Breast epithelium (tissue), 4 donors: Measurements from ENCODE around the gene PRPSAP2. TPM values are rescaled to one million over a fixed set of nuclear protein-coding genes. Genes with fewer than 3 reads are reported as not detected.

Source experiments
- DNase-seq, 2 donors: peaks; one replicate each; pipeline ENCODE4 v3.0.0-alpha.2; 2019; ENCODE audit warnings: low spot score in 2 of 2
- H3K27ac ChIP-seq, 2 donors: fragments of 200-600 bp; sonication (generic) in 1 of 2; one replicate each; pipeline ENCODE4 v1.5.1; 2016 to 2019; ENCODE audit warnings: mild to moderate bottlenecking in 1 of 2
- H3K27me3 ChIP-seq, 2 donors: fragments of 200-600 bp; sonication (generic) in 1 of 2; one replicate each; pipeline versions ENCODE4 v1.5.1 to v1.6.0; 2017 to 2019; ENCODE audit warnings: control low read depth in 1 of 2, mild to moderate bottlenecking in 1 of 2
- H3K36me3 ChIP-seq: fragments of 200-600 bp; one replicate; pipeline ENCODE4 v1.5.1; 2019
- H3K4me1 ChIP-seq, 2 donors: fragments of 200-600 bp; sonication (generic); one replicate each; pipeline ENCODE4 v1.5.1; 2016 to 2019; ENCODE audit warnings: control low read depth in 1 of 2
- H3K4me3 ChIP-seq, 3 donors: fragments of 200-600 bp; sonication (generic); 1 replicate in 2 of 3; 2 replicates in 1 of 3; pipeline ENCODE4 v1.5.1; 2016 to 2019; ENCODE audit warnings: mild to moderate bottlenecking in 3 of 3, moderate library complexity in 2 of 3
- H3K9me3 ChIP-seq, 2 donors: fragments of 200-600 bp; sonication (generic) in 1 of 2; one replicate each; pipeline ENCODE4 v1.5.1; 2016 to 2019; ENCODE audit warnings: control low read depth in 1 of 2
- POLR2A ChIP-seq: fragments of 450-650 bp; IDR thresholded peaks from one replicate; pipeline ENCODE4 v1.6.1; 2016; ENCODE audit warnings: antibody characterized with exemption, mild to moderate bottlenecking, moderate library complexity
- POLR2AphosphoS5 ChIP-seq, 3 donors: sonication (generic); formaldehyde crosslinking; IDR thresholded peaks; one replicate each; pipeline ENCODE4 v1.6.1; 2017; ENCODE audit warnings: antibody characterized with exemption in 3 of 3
- intact Hi-C: fragments of 100-400 bp; cut with DNase I; formaldehyde crosslinking; loops from one replicate; pipeline ENCODE4 v1.15.1; 2023; ENCODE audit warnings: low total_unique reads
- total RNA-seq, 3 donors: library from RNA; depleted of rRNA; stranded (reverse); fragments of >200 nt; gene quantifications; one replicate each; pipeline ENCODE4 v1.1.0, GENCODE V29; 2016
- TF ChIP-seq, protein P1 (sequence below), 3 donors: fragments of 450-650 bp; IDR thresholded peaks; one replicate each; pipeline ENCODE4 v1.5.1; 2016 to 2017; ENCODE audit warnings: antibody characterized with exemption in 3 of 3, mild to moderate bottlenecking in 3 of 3, moderate library complexity in 3 of 3

The PRPSAP2 gene
- total RNA-seq, 3 donors from 2014 or later = 16.0 to 41.3 (median 23.3) TPM

DNA sequence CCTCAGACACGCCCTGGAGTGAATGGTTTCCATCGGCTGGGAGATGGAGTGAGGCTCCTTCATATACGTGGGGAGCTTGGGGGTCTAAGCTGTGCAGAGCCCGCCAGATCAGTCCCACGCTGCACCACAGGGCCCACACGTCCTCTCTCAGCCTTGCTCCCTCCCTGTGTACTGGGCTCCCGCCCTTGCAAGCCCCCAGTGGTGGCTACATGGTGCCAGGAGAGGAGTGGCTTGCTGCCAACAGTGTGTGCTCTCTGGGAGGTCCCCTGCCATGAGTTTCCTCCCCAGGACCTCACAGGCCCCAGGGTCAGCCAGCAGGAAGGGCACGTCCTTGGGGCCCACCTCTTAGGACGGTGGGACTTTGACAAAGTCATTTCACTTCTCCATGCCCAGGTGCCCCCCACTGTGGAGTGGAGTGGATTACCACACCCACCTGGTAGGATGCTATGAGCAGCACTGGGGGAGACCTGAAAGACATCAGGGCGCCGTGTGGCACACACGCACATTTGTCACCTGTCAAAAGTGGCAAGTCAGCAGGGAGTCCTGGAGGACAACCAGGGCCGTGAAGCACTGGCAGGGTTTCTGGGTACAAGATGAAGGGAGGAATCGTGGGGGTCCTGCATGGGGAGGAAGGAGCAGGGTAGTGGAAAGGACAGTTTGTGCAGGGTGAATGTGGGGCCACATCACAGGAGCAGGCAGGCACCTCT lies 107.8 kb downstream of the PRPSAP2 start:
- Histone ChIP-seq H3K4me1 (no peaks in the 10 kb centered on the region), H3K36me3 (no peaks in the 10 kb centered on the region), H3K9me3 (no peaks in the 10 kb centered on the region), H3K27ac (no peak overlapping the region), H3K4me3 (no peak overlapping the region), H3K27me3 (no peaks in the 10 kb centered on the region)
- TF ChIP-seq POLR2A (no peak), POLR2AphosphoS5 (IDR thresholded peaks at IDR 0.05) (no peak)
- TF ChIP-seq, protein P1, sequence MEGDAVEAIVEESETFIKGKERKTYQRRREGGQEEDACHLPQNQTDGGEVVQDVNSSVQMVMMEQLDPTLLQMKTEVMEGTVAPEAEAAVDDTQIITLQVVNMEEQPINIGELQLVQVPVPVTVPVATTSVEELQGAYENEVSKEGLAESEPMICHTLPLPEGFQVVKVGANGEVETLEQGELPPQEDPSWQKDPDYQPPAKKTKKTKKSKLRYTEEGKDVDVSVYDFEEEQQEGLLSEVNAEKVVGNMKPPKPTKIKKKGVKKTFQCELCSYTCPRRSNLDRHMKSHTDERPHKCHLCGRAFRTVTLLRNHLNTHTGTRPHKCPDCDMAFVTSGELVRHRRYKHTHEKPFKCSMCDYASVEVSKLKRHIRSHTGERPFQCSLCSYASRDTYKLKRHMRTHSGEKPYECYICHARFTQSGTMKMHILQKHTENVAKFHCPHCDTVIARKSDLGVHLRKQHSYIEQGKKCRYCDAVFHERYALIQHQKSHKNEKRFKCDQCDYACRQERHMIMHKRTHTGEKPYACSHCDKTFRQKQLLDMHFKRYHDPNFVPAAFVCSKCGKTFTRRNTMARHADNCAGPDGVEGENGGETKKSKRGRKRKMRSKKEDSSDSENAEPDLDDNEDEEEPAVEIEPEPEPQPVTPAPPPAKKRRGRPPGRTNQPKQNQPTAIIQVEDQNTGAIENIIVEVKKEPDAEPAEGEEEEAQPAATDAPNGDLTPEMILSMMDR (IDR thresholded peaks at IDR 0.05) = no peak
- intact Hi-C loops = no loop called here
- DNase-seq = no peak

DNA sequence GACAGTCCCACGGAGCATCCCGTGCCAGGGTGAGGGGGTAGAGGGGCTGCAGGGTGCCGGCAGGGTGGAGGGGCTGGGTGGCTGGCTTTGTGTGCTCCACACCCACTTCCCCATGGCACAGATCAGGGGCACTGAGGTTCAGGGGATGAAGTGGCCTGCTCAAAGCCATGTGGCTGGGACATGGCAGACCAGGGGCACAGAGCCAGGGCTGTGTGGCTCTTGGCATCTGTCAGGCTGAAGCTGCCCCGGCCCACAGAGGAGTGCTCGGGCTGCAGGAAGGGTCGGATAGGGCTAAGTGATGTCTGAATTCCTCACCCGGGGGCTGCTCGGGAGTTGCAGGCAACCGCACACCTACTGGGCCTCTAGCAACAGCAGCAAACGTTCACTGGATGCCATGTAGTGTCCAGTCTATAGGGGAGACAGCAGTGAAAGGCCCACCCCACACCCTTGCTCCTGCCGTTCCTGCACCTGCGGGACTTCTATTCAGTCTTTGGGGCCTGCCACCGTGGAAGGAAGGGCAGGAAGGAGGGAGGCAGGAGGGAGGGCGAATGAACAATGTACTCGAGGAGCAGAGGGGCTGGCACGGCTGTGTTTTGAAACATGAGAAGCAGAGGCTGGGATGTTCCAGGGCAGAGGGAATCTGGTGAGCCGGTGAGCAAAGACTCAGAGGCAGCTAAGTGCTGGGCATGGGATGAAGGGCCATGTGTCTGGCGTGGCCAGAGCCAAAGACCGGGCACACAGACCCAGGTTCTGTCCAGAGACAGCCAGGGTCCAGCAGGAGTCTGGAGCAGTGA lies 109.1 kb downstream of the PRPSAP2 start:
- Histone ChIP-seq H3K4me1 (no peaks in the 10 kb centered on the region), H3K27ac (no peak overlapping the region), H3K27me3 (no peaks in the 10 kb centered on the region), H3K4me3 (no peak overlapping the region), H3K36me3 (no peaks in the 10 kb centered on the region), H3K9me3 (no peaks in the 10 kb centered on the region)
- TF ChIP-seq POLR2AphosphoS5 (IDR thresholded peaks at IDR 0.05) = no peak
- TF ChIP-seq POLR2A = no peak
- TF ChIP-seq, protein P1 (IDR thresholded peaks at IDR 0.05) = no peak
- intact Hi-C loops = no loop called here
- DNase-seq = no peak

DNA sequence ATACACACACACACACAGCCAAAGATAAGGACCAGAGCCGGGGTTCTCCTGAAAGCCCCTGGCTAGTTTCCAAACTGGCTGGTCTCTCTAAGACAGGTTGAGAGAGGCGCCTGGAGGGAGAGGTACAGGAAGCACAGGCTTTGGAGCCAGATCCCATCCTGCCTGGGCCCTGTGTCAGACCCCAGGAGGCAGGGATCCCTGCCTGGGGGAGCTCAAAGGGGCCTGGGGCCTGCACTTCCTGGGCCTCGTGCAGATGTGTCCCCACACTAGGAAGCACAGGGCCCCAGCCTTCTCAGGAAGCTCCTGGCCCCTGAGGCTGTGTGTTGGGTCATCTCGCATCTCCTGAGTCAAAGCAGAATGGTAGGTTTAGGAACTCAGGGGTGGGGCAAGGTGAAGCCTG lies 110.0 kb downstream of the PRPSAP2 start:
- TF ChIP-seq, protein P1 (IDR thresholded peaks at IDR 0.05) = no peak
- TF ChIP-seq POLR2A (no peak), POLR2AphosphoS5 (IDR thresholded peaks at IDR 0.05) (no peak)
- Histone ChIP-seq H3K9me3 (no peaks in the 10 kb centered on the region), H3K4me3 (no peak overlapping the region), H3K27ac (peak overlapping the region; percentile 4 to 40), H3K4me1 (no peaks in the 10 kb centered on the region), H3K27me3 (no peaks in the 10 kb centered on the region), H3K36me3 (no peaks in the 10 kb centered on the region)
- peak in 1 of 2 donors; percentile 32 for DNase-seq
- intact Hi-C loops = no loop called here

DNA sequence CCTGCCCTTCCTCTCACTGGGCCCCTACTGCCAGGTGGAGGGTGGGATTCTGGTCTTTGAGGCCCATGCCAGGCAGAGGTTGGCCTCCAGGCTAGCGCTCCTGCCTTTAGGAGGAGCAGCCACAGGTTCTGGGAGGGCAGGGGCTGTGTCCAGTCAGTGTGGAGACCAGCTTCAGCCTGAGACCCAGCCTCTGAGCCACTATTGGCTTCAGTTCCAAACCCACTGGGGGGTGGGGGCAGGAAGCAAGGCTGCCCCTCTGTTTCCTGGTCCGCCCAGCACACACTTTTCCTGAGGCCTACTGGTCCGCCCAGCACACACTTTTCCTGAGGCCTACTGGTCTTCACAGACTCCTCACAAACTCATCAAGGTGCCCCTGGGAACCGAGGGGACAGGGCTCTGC lies 110.4 kb downstream of the PRPSAP2 start:
- no peaks in the 10 kb centered on the region for H3K9me3 ChIP-seq
- intact Hi-C loops = no loop called here
- DNase-seq = no peak
- no peak overlapping the region for H3K4me3 ChIP-seq
- H3K27me3 ChIP-seq = no peaks in the 10 kb centered on the region
- no peaks in the 10 kb centered on the region for H3K36me3 ChIP-seq
- H3K4me1 ChIP-seq = no peaks in the 10 kb centered on the region
- peak overlapping the region; percentile 4 to 40 for H3K27ac ChIP-seq
- TF ChIP-seq, protein P1 (IDR thresholded peaks at IDR 0.05) = no peak
- TF ChIP-seq POLR2AphosphoS5 (IDR thresholded peaks at IDR 0.05) = no peak
- TF ChIP-seq POLR2A = no peak
